Measurements from ENCODE around the gene MAGOH.

The MAGOH gene

GRCh38 chr1:53183095-53183990 lies 55.0 kb downstream of the MAGOH start:
- no peak for DNase-seq

DNA sequence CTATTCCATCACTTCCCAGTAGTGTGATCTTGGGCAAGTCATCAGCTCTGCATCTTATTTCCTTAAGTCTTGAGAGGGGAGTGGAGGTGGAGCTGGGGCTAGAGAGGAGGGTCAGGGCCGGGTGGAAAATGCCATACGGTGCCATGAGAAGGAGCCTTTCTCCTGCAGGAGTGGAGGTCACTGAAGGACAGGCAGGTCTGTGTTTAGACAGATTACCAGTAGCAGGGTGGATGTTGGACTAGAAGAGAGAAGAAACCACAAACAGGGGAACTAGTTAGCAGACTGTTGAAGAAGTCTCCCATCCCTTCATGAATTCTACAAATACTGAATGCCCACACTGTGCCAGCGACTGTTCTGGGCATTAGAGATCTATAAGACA lies 55.6 kb downstream of the MAGOH start:
- no peak for DNase-seq

- peak; percentile 82 for DNase-seq
Observed at GRCh38 chr1:53182111-53182593, 56.2 kb downstream of the MAGOH start.

DNA sequence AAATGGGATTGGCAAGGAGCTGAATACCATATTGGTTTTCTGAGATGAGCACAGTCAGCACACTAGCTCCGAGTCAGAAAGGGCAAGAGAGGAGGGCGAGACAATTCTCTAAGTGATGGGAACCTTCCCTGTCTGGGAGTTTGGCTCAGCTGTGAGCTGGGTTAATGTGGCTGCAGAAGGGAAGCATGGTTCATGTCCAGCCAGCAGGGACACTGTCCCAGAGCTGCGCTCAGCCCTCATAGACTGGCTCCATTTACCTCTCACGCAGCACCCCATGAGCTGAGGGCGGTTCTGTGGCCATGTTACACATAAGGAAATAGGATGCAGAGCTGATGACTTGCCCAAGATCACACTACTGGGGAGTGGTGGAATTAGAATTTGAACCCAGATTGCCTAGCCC lies 57.4 kb downstream of the MAGOH start:
- no peak for DNase-seq

GRCh38 chr1:53180226-53180625 lies 58.1 kb downstream of the MAGOH start:
- DNase-seq = no peak
